Astrocyte (in vitro differentiated cells and primary cell): ENCODE results near the gene ERCC6L2.

Experiments used
- EZH2 ChIP-seq: IDR thresholded peaks from 2 replicates; pipeline ENCODE4 v1.6.1; 2012; ENCODE audit warnings: mild to moderate bottlenecking, low read length, inconsistent platforms; ENCODE audit not compliant: insufficient read depth
- TF ChIP-seq, protein P1 (sequence below): IDR thresholded peaks from 2 replicates; pipeline ENCODE4 v1.5.1; 2011; ENCODE audit warnings: low read depth, mild to moderate bottlenecking, inconsistent platforms, low read length, moderate library complexity; ENCODE audit not compliant: insufficient read depth

- TF ChIP-seq, protein P1, sequence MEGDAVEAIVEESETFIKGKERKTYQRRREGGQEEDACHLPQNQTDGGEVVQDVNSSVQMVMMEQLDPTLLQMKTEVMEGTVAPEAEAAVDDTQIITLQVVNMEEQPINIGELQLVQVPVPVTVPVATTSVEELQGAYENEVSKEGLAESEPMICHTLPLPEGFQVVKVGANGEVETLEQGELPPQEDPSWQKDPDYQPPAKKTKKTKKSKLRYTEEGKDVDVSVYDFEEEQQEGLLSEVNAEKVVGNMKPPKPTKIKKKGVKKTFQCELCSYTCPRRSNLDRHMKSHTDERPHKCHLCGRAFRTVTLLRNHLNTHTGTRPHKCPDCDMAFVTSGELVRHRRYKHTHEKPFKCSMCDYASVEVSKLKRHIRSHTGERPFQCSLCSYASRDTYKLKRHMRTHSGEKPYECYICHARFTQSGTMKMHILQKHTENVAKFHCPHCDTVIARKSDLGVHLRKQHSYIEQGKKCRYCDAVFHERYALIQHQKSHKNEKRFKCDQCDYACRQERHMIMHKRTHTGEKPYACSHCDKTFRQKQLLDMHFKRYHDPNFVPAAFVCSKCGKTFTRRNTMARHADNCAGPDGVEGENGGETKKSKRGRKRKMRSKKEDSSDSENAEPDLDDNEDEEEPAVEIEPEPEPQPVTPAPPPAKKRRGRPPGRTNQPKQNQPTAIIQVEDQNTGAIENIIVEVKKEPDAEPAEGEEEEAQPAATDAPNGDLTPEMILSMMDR: no peak
- TF ChIP-seq EZH2: no peak
Measured at GRCh38 chr9:95935861-95936578, 60.5 kb downstream of the ERCC6L2 start.
